ENCODE measurements around the gene GALNT9.

GALNT9 gene

DNA sequence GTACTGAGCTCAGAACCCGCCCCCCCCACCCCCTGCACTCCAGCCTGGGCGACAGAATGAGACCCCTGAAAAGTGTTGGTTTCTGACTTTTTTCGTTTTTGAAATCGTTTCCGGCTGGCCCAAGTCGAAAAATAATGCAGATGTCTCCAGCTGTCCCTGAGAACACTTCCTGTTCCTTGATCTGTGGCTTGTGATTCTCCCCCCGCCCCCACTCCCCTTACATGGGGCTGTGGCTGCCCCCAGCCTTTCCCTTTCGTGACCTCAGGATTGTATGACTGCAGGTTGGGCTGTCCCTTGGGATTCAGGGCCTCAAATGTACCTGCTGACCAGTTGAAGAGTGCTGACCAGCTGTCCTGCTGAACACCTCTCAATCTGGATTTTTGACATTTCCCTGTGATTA lies 151.1 kb downstream of the GALNT9 start:
- TF ChIP-seq ZNF70 (CRISPR knock-in tag; IDR thresholded peaks at IDR 0.05) (no peak), PPARA (CRISPR knock-in tag; IDR thresholded peaks at IDR 0.05; ENCODE audit: borderline replicate concordance) (no peak), ESRRG (CRISPR knock-in tag; IDR thresholded peaks at IDR 0.05) (no peak), TCF4 (CRISPR knock-in tag; IDR thresholded peaks at IDR 0.05; ENCODE audit: borderline replicate concordance) (no peak), TOX (CRISPR knock-in tag; IDR thresholded peaks at IDR 0.05; ENCODE audit: borderline replicate concordance) (no peak), ZC3H10 (CRISPR knock-in tag; IDR thresholded peaks at IDR 0.05) (no peak), SNAI2 (CRISPR knock-in tag; IDR thresholded peaks at IDR 0.05) (no peak), BACH2 (CRISPR knock-in tag; IDR thresholded peaks at IDR 0.05; ENCODE audit: borderline replicate concordance) (no peak), ZFP30 (CRISPR knock-in tag; IDR thresholded peaks at IDR 0.05) (no peak), ZNF8 (CRISPR knock-in tag; IDR thresholded peaks at IDR 0.05) (no peak), ISL1 (CRISPR knock-in tag; IDR thresholded peaks at IDR 0.05) (no peak), ZNF565 (CRISPR knock-in tag; conservative IDR thresholded peaks at IDR 0.05; ENCODE audit: low read depth) (no peak), OSR1 (CRISPR knock-in tag; IDR thresholded peaks at IDR 0.05) (no peak), RARB (CRISPR knock-in tag; IDR thresholded peaks at IDR 0.05) (no peak), GLIS3 (CRISPR knock-in tag; IDR thresholded peaks at IDR 0.05) (no peak)
- TF ChIP-seq, protein P1, sequence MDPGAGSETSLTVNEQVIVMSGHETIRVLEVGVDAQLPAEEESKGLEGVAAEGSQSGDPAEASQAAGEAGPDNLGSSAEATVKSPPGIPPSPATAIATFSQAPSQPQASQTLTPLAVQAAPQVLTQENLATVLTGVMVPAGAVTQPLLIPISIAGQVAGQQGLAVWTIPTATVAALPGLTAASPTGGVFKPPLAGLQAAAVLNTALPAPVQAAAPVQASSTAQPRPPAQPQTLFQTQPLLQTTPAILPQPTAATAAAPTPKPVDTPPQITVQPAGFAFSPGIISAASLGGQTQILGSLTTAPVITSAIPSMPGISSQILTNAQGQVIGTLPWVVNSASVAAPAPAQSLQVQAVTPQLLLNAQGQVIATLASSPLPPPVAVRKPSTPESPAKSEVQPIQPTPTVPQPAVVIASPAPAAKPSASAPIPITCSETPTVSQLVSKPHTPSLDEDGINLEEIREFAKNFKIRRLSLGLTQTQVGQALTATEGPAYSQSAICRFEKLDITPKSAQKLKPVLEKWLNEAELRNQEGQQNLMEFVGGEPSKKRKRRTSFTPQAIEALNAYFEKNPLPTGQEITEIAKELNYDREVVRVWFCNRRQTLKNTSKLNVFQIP (CRISPR knock-in tag; IDR thresholded peaks at IDR 0.05; ENCODE audit: borderline replicate concordance, low read depth), result no peak
- TF ChIP-seq, protein P2, sequence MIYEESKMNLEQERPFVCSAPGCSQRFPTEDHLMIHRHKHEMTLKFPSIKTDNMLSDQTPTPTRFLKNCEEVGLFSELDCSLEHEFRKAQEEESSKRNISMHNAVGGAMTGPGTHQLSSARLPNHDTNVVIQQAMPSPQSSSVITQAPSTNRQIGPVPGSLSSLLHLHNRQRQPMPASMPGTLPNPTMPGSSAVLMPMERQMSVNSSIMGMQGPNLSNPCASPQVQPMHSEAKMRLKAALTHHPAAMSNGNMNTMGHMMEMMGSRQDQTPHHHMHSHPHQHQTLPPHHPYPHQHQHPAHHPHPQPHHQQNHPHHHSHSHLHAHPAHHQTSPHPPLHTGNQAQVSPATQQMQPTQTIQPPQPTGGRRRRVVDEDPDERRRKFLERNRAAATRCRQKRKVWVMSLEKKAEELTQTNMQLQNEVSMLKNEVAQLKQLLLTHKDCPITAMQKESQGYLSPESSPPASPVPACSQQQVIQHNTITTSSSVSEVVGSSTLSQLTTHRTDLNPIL (CRISPR knock-in tag; IDR thresholded peaks at IDR 0.05; ENCODE audit: low read depth), result no peak
- TF ChIP-seq, protein P3, sequence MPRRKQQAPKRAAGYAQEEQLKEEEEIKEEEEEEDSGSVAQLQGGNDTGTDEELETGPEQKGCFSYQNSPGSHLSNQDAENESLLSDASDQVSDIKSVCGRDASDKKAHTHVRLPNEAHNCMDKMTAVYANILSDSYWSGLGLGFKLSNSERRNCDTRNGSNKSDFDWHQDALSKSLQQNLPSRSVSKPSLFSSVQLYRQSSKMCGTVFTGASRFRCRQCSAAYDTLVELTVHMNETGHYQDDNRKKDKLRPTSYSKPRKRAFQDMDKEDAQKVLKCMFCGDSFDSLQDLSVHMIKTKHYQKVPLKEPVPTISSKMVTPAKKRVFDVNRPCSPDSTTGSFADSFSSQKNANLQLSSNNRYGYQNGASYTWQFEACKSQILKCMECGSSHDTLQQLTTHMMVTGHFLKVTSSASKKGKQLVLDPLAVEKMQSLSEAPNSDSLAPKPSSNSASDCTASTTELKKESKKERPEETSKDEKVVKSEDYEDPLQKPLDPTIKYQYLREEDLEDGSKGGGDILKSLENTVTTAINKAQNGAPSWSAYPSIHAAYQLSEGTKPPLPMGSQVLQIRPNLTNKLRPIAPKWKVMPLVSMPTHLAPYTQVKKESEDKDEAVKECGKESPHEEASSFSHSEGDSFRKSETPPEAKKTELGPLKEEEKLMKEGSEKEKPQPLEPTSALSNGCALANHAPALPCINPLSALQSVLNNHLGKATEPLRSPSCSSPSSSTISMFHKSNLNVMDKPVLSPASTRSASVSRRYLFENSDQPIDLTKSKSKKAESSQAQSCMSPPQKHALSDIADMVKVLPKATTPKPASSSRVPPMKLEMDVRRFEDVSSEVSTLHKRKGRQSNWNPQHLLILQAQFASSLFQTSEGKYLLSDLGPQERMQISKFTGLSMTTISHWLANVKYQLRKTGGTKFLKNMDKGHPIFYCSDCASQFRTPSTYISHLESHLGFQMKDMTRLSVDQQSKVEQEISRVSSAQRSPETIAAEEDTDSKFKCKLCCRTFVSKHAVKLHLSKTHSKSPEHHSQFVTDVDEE (CRISPR knock-in tag; IDR thresholded peaks at IDR 0.05), result no peak
- TF ChIP-seq, protein P4, sequence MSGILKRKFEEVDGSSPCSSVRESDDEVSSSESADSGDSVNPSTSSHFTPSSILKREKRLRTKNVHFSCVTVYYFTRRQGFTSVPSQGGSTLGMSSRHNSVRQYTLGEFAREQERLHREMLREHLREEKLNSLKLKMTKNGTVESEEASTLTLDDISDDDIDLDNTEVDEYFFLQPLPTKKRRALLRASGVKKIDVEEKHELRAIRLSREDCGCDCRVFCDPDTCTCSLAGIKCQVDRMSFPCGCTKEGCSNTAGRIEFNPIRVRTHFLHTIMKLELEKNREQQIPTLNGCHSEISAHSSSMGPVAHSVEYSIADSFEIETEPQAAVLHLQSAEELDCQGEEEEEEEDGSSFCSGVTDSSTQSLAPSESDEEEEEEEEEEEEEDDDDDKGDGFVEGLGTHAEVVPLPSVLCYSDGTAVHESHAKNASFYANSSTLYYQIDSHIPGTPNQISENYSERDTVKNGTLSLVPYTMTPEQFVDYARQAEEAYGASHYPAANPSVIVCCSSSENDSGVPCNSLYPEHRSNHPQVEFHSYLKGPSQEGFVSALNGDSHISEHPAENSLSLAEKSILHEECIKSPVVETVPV (CRISPR knock-in tag; IDR thresholded peaks at IDR 0.05), result no peak
- no peak for ATAC-seq

DNA sequence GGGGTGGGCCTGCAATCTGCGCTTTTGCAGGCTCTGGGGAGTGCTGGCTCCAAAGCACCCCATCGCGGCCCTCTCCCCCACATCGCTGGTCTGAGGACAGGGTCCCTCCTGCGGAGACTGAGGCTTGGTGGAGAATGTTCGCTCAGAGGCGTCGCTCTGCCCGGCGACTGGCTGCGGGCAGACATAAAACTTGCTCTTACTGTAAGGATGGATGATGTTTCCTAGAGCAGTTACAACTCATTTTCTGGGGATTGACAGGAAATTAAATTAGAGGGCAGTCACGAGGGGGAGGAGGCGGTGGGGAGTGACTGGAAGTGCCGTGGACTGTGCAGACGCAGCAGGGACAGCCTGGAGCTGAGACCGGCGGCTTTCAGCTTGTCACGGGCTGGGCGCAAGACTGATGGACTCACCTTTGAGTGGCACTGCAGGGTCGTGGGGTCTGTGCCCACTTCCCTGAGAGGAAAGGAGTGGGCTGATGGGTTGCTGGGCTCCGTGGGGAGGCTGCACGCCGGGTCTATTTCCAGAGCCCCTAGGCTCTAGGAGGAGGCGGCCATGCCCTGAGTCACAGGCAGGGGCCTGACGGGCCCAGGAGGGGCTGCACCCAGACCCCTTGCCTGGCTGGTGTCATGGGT lies 152.4 kb downstream of the GALNT9 start:
- TF ChIP-seq, protein P1 (CRISPR knock-in tag; IDR thresholded peaks at IDR 0.05; ENCODE audit: borderline replicate concordance, low read depth), result no peak
- TF ChIP-seq BACH2 (CRISPR knock-in tag; IDR thresholded peaks at IDR 0.05; ENCODE audit: borderline replicate concordance) (no peak), ARNTL (CRISPR knock-in tag; IDR thresholded peaks at IDR 0.05; ENCODE audit: borderline replicate concordance, low read depth) (no peak), GLIS3 (CRISPR knock-in tag; IDR thresholded peaks at IDR 0.05) (no peak), CSDC2 (CRISPR knock-in tag; IDR thresholded peaks at IDR 0.05) (no peak), ZNF70 (CRISPR knock-in tag; IDR thresholded peaks at IDR 0.05) (no peak), ESRRG (CRISPR knock-in tag; IDR thresholded peaks at IDR 0.05) (no peak), RARB (CRISPR knock-in tag; IDR thresholded peaks at IDR 0.05) (no peak), PPARA (CRISPR knock-in tag; IDR thresholded peaks at IDR 0.05; ENCODE audit: borderline replicate concordance) (no peak), OSR1 (CRISPR knock-in tag; IDR thresholded peaks at IDR 0.05) (no peak), ISL1 (CRISPR knock-in tag; IDR thresholded peaks at IDR 0.05) (no peak), TCF4 (CRISPR knock-in tag; IDR thresholded peaks at IDR 0.05; ENCODE audit: borderline replicate concordance) (no peak), ZNF8 (CRISPR knock-in tag; IDR thresholded peaks at IDR 0.05) (no peak)
- TF ChIP-seq, protein P3 (CRISPR knock-in tag; IDR thresholded peaks at IDR 0.05), result no peak
- TF ChIP-seq, protein P5, sequence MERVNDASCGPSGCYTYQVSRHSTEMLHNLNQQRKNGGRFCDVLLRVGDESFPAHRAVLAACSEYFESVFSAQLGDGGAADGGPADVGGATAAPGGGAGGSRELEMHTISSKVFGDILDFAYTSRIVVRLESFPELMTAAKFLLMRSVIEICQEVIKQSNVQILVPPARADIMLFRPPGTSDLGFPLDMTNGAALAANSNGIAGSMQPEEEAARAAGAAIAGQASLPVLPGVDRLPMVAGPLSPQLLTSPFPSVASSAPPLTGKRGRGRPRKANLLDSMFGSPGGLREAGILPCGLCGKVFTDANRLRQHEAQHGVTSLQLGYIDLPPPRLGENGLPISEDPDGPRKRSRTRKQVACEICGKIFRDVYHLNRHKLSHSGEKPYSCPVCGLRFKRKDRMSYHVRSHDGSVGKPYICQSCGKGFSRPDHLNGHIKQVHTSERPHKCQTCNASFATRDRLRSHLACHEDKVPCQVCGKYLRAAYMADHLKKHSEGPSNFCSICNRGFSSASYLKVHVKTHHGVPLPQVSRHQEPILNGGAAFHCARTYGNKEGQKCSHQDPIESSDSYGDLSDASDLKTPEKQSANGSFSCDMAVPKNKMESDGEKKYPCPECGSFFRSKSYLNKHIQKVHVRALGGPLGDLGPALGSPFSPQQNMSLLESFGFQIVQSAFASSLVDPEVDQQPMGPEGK (CRISPR knock-in tag; IDR thresholded peaks at IDR 0.05; ENCODE audit: borderline replicate concordance), result no peak
- peak; percentile 15 for ATAC-seq
